Measurements from ENCODE around the gene ARHGAP27. TPM values are rescaled to one million over a fixed set of nuclear protein-coding genes. Genes with fewer than 3 reads are reported as not detected.

Gene ARHGAP27
- total and polyA plus RNA-seq, 2 donors (not counting 1 experiment from before 2014, with no cell fraction given), result 0.57 to 3.3 TPM

GRCh38 chr17:45353043-45353442, 79.6 kb downstream of the ARHGAP27 start:
- no peaks in the 10 kb centered on the region for H3K9me3 ChIP-seq (ENCODE audit: control insufficient read depth, insufficient read depth, low read depth, low read length)
- H2AFZ ChIP-seq (ENCODE audit: low read length), result no peak overlapping the region
- no peak for DNase-seq (ENCODE audit: low read depth in 2 of 2)
- TF ChIP-seq CTCF (conservative IDR thresholded peaks at IDR 0.05 in 1 of 2, IDR thresholded peaks at IDR 0.05 in 1 of 2; ENCODE audit: low read depth in 1 of 2, low read length in 2 of 2) (no peak), EZH2 (IDR thresholded peaks at IDR 0.05; ENCODE audit: low read length, missing control alignments) (no peak)
- no peaks in the 10 kb centered on the region for H3K27me3 ChIP-seq (ENCODE audit: control insufficient read depth, insufficient read depth, low read length)
- no peaks in the 10 kb centered on the region for H3K4me1 ChIP-seq (ENCODE audit: control insufficient read depth, extremely low read depth, insufficient read depth, low read length)
- no peak overlapping the region for H3K4me3 ChIP-seq (replicated peaks in 1 of 4; ENCODE audit: control extremely low read depth in 1 of 4, insufficient read depth in 1 of 4, low read depth in 3 of 4, low read length in 4 of 4)
- H3K36me3 ChIP-seq (ENCODE audit: control insufficient read depth, insufficient read depth, low read length), result no peaks in the 10 kb centered on the region
- no peaks in the 10 kb centered on the region for H4K20me1 ChIP-seq (ENCODE audit: control insufficient read depth, extremely low read depth, insufficient read depth, low read length)
- H3K4me2 ChIP-seq (ENCODE audit: extremely low read depth, insufficient read depth, low read length), result no peak overlapping the region
- H3K79me2 ChIP-seq (ENCODE audit: control insufficient read depth, insufficient read depth, low read length), result no peaks in the 10 kb centered on the region
- H3K27ac ChIP-seq (ENCODE audit: insufficient read depth, low read length), result no peak overlapping the region
- no peak overlapping the region for H3K9ac ChIP-seq (ENCODE audit: insufficient read depth, low read length)

GRCh38 chr17:45351831-45352230, 80.8 kb downstream of the ARHGAP27 start:
- Histone ChIP-seq H3K27ac (ENCODE audit: insufficient read depth, low read length) (no peak overlapping the region), H3K4me2 (ENCODE audit: extremely low read depth, insufficient read depth, low read length) (no peak overlapping the region), H3K79me2 (ENCODE audit: control insufficient read depth, insufficient read depth, low read length) (no peaks in the 10 kb centered on the region), H3K9me3 (ENCODE audit: control insufficient read depth, insufficient read depth, low read depth, low read length) (no peaks in the 10 kb centered on the region), H2AFZ (ENCODE audit: low read length) (no peak overlapping the region), H4K20me1 (ENCODE audit: control insufficient read depth, extremely low read depth, insufficient read depth, low read length) (no peaks in the 10 kb centered on the region), H3K9ac (ENCODE audit: insufficient read depth, low read length) (no peak overlapping the region), H3K27me3 (ENCODE audit: control insufficient read depth, insufficient read depth, low read length) (no peaks in the 10 kb centered on the region), H3K4me3 (replicated peaks in 1 of 4; ENCODE audit: control extremely low read depth in 1 of 4, insufficient read depth in 1 of 4, low read depth in 3 of 4, low read length in 4 of 4) (no peak overlapping the region), H3K36me3 (ENCODE audit: control insufficient read depth, insufficient read depth, low read length) (no peaks in the 10 kb centered on the region), H3K4me1 (ENCODE audit: control insufficient read depth, extremely low read depth, insufficient read depth, low read length) (no peaks in the 10 kb centered on the region)
- no peak for DNase-seq (ENCODE audit: low read depth in 2 of 2)
- no peak for TF ChIP-seq CTCF (conservative IDR thresholded peaks at IDR 0.05 in 1 of 2, IDR thresholded peaks at IDR 0.05 in 1 of 2; ENCODE audit: low read depth in 1 of 2, low read length in 2 of 2)
- no peak for TF ChIP-seq EZH2 (IDR thresholded peaks at IDR 0.05; ENCODE audit: low read length, missing control alignments)

- peaks cover 13% of the 10 kb centered on the region for H3K4me1 ChIP-seq (ENCODE audit: control insufficient read depth, extremely low read depth, insufficient read depth, low read length)
- H3K27ac ChIP-seq (ENCODE audit: insufficient read depth, low read length), result no peak overlapping the region
- H3K4me3 ChIP-seq (replicated peaks in 1 of 4; ENCODE audit: control extremely low read depth in 1 of 4, insufficient read depth in 1 of 4, low read depth in 3 of 4, low read length in 4 of 4), result no peak overlapping the region
- H3K9ac ChIP-seq (ENCODE audit: insufficient read depth, low read length), result no peak overlapping the region
- H4K20me1 ChIP-seq (ENCODE audit: control insufficient read depth, extremely low read depth, insufficient read depth, low read length), result no peaks in the 10 kb centered on the region
- H3K79me2 ChIP-seq (ENCODE audit: control insufficient read depth, insufficient read depth, low read length), result no peaks in the 10 kb centered on the region
- DNase-seq (ENCODE audit: low read depth in 2 of 2), result no peak
- no peak for TF ChIP-seq CTCF (conservative IDR thresholded peaks at IDR 0.05 in 1 of 2, IDR thresholded peaks at IDR 0.05 in 1 of 2; ENCODE audit: low read depth in 1 of 2, low read length in 2 of 2)
- TF ChIP-seq EZH2 (IDR thresholded peaks at IDR 0.05; ENCODE audit: low read length, missing control alignments), result no peak
- no peaks in the 10 kb centered on the region for H3K27me3 ChIP-seq (ENCODE audit: control insufficient read depth, insufficient read depth, low read length)
- no peak overlapping the region for H2AFZ ChIP-seq (ENCODE audit: low read length)
- H3K4me2 ChIP-seq (ENCODE audit: extremely low read depth, insufficient read depth, low read length), result no peak overlapping the region
- no peaks in the 10 kb centered on the region for H3K36me3 ChIP-seq (ENCODE audit: control insufficient read depth, insufficient read depth, low read length)
- no peaks in the 10 kb centered on the region for H3K9me3 ChIP-seq (ENCODE audit: control insufficient read depth, insufficient read depth, low read depth, low read length)
Observed at GRCh38 chr17:45347444-45347843, 85.2 kb downstream of the ARHGAP27 start.
